NT2/D1 (cell line): Measurements from ENCODE around the gene TUBGCP6.

Experiments
- SUZ12 ChIP-seq: IDR thresholded peaks from 2 replicates; pipeline ENCODE4 v1.6.1; 2011; ENCODE audit not compliant: insufficient read length, insufficient read depth; ENCODE audit errors: extremely low read depth
- YY1 ChIP-seq: IDR thresholded peaks from 2 replicates; pipeline ENCODE4 v1.6.1; 2011; ENCODE audit not compliant: insufficient read length, insufficient read depth
- ZNF274 ChIP-seq: IDR thresholded peaks from 2 replicates; pipeline ENCODE4 v1.6.1; 2011; ENCODE audit warnings: mild to moderate bottlenecking, low read depth, low read length

GRCh38 chr22:50208939-50209892 is 35.6 kb downstream of the TUBGCP6 start:
- TF ChIP-seq YY1 = no peak
- TF ChIP-seq ZNF274 = no peak
- TF ChIP-seq SUZ12 = no peak
